ENCODE data around the gene MCTP1. TPM values are rescaled to one million over a fixed set of nuclear protein-coding genes. Genes with fewer than 3 reads are reported as not detected.

The MCTP1 gene
- total RNA-seq, 4 donors from 2014 or later: 11.2 to 43.6 (median 16.8) TPM

DNA sequence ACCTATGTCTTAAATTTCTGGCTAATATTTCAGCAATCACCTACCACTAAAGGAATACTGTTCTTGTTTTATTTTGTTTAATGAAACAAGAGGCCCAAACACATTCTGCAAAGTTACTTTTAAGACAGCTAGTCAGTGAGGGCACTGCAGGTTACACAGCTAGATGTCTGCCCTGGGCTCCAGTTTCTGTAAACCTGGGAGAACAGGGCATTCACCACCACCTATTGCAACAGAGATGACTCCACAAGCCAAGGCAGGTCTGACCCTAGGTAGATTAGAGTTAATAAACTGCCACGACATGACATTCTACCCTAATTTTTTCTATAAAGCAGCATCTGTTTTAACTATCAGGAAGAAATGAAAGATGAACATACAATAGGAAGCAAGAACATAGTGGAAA is 575.6 kb downstream of the MCTP1 start:
- WGBS: 86% methylated on average over 1 of the region's 1 CpG
- Histone ChIP-seq H3K36me3 (peaks cover 0 to 32% (median 7%) of the 10 kb centered on the region in 4 donors), H3K9me3 (no peaks in the 10 kb centered on the region), H3K27me3 (no peaks in the 10 kb centered on the region), H3K4me3 (no peak overlapping the region), H3K27ac (replicated peaks in 1 of 4) (no peak overlapping the region), H3K4me1 (no peaks in the 10 kb centered on the region)
- intact Hi-C loops (cut with DNase I): no loop called here
- no peak for DNase-seq (ENCODE audit: extremely low spot score)
- TF ChIP-seq POLR2AphosphoS5 (IDR thresholded peaks at IDR 0.05) (no peak), EP300 (IDR thresholded peaks at IDR 0.05) (no peak), POLR2A (IDR thresholded peaks at IDR 0.05; ENCODE audit: low read depth) (no peak)
- TF ChIP-seq, protein P1, sequence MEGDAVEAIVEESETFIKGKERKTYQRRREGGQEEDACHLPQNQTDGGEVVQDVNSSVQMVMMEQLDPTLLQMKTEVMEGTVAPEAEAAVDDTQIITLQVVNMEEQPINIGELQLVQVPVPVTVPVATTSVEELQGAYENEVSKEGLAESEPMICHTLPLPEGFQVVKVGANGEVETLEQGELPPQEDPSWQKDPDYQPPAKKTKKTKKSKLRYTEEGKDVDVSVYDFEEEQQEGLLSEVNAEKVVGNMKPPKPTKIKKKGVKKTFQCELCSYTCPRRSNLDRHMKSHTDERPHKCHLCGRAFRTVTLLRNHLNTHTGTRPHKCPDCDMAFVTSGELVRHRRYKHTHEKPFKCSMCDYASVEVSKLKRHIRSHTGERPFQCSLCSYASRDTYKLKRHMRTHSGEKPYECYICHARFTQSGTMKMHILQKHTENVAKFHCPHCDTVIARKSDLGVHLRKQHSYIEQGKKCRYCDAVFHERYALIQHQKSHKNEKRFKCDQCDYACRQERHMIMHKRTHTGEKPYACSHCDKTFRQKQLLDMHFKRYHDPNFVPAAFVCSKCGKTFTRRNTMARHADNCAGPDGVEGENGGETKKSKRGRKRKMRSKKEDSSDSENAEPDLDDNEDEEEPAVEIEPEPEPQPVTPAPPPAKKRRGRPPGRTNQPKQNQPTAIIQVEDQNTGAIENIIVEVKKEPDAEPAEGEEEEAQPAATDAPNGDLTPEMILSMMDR (IDR thresholded peaks at IDR 0.05): no peak

DNA sequence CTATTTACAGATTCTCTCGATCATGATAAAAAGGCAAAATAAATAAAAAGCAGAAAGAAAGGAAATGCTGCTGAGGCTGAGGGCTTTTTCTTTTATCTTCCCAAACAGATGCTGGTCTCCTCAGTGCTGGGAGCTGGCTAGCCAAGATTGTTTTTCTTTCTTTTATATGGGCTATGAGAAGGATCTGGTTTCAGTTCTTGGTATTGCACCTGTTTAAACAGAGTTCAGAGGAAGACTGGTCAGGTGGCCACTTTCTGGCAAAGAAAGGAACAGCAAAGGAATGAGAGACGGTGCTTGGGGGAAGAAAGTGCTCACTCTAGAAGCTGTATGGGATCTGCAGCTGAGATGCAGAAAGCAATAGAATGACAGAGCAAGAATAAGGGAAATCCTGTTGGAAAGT is 577.5 kb downstream of the MCTP1 start:
- Histone ChIP-seq H3K36me3 (peaks cover 0 to 23% (median 10%) of the 10 kb centered on the region in 4 donors), H3K4me3 (no peak overlapping the region), H3K9me3 (no peaks in the 10 kb centered on the region), H3K27ac (replicated peaks in 1 of 4) (no peak overlapping the region), H3K27me3 (no peaks in the 10 kb centered on the region), H3K4me1 (no peaks in the 10 kb centered on the region)
- 18% methylated on average over 2 of the region's 2 CpGs for WGBS
- TF ChIP-seq, protein P1 (IDR thresholded peaks at IDR 0.05): no peak
- TF ChIP-seq POLR2A (IDR thresholded peaks at IDR 0.05; ENCODE audit: low read depth) (no peak), EP300 (IDR thresholded peaks at IDR 0.05) (no peak), POLR2AphosphoS5 (IDR thresholded peaks at IDR 0.05) (no peak)
- intact Hi-C loops (cut with DNase I): no loop called here
- no peak for DNase-seq (ENCODE audit: extremely low spot score)

DNA sequence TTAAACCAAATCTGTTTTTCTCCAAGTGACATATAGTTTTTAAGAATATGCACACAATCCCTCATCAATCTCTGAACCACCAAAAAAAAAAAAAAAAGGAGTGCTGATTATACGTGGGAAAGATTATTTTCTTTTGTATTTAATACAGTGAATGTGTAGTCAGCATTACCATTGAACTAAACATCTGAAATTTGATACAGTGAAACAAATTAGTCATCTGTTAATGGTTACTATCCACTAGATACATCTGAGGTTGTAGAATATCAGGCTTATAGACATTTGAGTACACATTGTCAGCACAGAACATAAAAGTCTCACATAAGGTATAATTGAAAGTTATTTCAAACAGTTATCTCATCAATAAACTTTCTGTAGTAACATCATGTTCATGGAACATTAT is 579.5 kb downstream of the MCTP1 start:
- WGBS: 76% methylated on average over 1 of the region's 1 CpG
- Histone ChIP-seq H3K4me1 (no peaks in the 10 kb centered on the region), H3K9me3 (no peaks in the 10 kb centered on the region), H3K27ac (replicated peaks in 1 of 4) (no peak overlapping the region), H3K4me3 (no peak overlapping the region), H3K36me3 (peaks cover 0 to 15% (median 6%) of the 10 kb centered on the region in 4 donors), H3K27me3 (no peaks in the 10 kb centered on the region)
- DNase-seq (ENCODE audit: extremely low spot score): no peak
- intact Hi-C loops (cut with DNase I): no loop called here
- TF ChIP-seq EP300 (IDR thresholded peaks at IDR 0.05): no peak
- no peak for TF ChIP-seq POLR2A (IDR thresholded peaks at IDR 0.05; ENCODE audit: low read depth)
- TF ChIP-seq POLR2AphosphoS5 (IDR thresholded peaks at IDR 0.05): no peak
- TF ChIP-seq, protein P1 (IDR thresholded peaks at IDR 0.05): no peak

DNA sequence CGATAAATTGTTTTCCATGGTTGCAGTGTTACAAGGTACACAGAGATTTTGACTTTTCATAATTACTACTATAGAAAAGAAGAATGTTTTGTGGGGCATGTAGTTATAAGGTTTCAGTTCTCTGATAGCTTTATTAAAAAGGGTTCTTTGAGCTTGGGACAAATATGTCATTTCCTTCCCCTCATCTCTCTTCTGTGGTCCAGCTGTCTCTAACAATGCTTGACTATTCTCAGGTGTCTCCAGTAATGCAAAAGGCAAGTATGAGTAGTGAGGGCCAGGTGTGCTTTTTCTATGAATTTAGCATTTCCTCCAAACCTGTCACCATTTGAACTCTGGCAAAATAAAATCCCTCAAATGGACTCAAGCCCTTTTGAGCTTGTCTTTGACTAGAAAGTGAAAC is 582.2 kb downstream of the MCTP1 start:
- Histone ChIP-seq H3K36me3 (peaks cover 0 to 6% (median 2%) of the 10 kb centered on the region in 4 donors), H3K4me1 (no peaks in the 10 kb centered on the region), H3K27ac (replicated peaks in 1 of 4) (no peak overlapping the region), H3K9me3 (no peaks in the 10 kb centered on the region), H3K4me3 (no peak overlapping the region), H3K27me3 (no peaks in the 10 kb centered on the region)
- intact Hi-C loops (cut with DNase I): no loop called here
- no peak for TF ChIP-seq POLR2A (IDR thresholded peaks at IDR 0.05; ENCODE audit: low read depth)
- TF ChIP-seq, protein P1 (IDR thresholded peaks at IDR 0.05): no peak
- no peak for TF ChIP-seq EP300 (IDR thresholded peaks at IDR 0.05)
- TF ChIP-seq POLR2AphosphoS5 (IDR thresholded peaks at IDR 0.05): no peak
- WGBS: 94% methylated on average over 1 of the region's 1 CpG
- no peak for DNase-seq (ENCODE audit: extremely low spot score)

DNA sequence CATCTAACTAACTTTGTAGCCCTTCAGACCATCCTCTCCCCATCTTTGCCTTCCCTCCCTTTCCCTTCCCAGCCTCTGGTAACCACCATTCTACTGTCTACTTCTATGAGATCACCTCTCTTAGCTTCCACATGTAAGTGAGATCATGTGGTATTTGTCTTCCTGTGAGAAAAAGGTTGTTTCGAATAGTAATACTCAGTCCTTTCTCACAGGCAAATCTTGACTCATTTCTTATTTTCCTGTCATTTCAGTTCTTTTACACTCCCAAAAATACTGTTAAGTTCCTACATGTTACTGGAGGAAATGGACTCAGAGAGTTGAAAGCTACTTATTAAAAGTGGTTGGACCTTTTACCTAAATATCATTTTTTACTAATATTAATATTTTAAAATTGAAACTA is 584.3 kb downstream of the MCTP1 start:
- no peaks in the 10 kb centered on the region for H3K4me1 ChIP-seq
- peaks cover 0 to 6% (median 0%) of the 10 kb centered on the region in 4 donors for H3K36me3 ChIP-seq
- no peaks in the 10 kb centered on the region for H3K9me3 ChIP-seq
- H3K27ac ChIP-seq (replicated peaks in 1 of 4): no peak overlapping the region
- intact Hi-C loops (cut with DNase I): no loop called here
- H3K4me3 ChIP-seq: no peak overlapping the region
- H3K27me3 ChIP-seq: no peaks in the 10 kb centered on the region
- no peak for DNase-seq (ENCODE audit: extremely low spot score)
- TF ChIP-seq, protein P1 (IDR thresholded peaks at IDR 0.05): no peak
- TF ChIP-seq EP300 (IDR thresholded peaks at IDR 0.05) (no peak), POLR2AphosphoS5 (IDR thresholded peaks at IDR 0.05) (no peak)
- 95% methylated on average over 1 of the region's 1 CpG for WGBS

Measured in esophagus muscularis mucosa (tissue), 4 donors.